Progenitor cell of endocrine pancreas (in vitro differentiated cells): ENCODE measurements around the gene LRRC36. TPM values are rescaled to one million over a fixed set of nuclear protein-coding genes. Genes with fewer than 3 reads are reported as not detected.
A peak's percentile ranks its signal among the peaks of the same experiment; 100 is the strongest.
"Not testable (repeated sequence)": the region's sequence is repeated elsewhere in the genome, so short reads cannot be mapped to it uniquely, and the experiment has no call there.

Experiments
- DNase-seq: peaks from one replicate; pipeline ENCODE4 v3.0.0; 2021; ENCODE audit warnings: low spot score; ENCODE audit not compliant: unreplicated experiment
- H3K27ac Mint-ChIP-seq: 2 replicates; pipeline ENCODE4 v1.8.0; 2021; ENCODE audit warnings: mild to moderate bottlenecking, moderate library complexity, mixed read lengths
- H3K27me3 Mint-ChIP-seq: 2 replicates; pipeline ENCODE4 v1.8.0; 2021; ENCODE audit warnings: mixed read lengths
- H3K36me3 Mint-ChIP-seq: 2 replicates; pipeline ENCODE4 v1.8.0; 2022; ENCODE audit warnings: mixed read lengths; ENCODE audit not compliant: insufficient read depth
- H3K4me1 Mint-ChIP-seq: 2 replicates; pipeline ENCODE4 v1.8.0; 2021; ENCODE audit warnings: low read depth, mixed read lengths
- H3K4me3 Mint-ChIP-seq: 2 replicates; pipeline ENCODE4 v1.8.0; 2021; ENCODE audit warnings: low read depth, mild to moderate bottlenecking, moderate library complexity, mixed read lengths
- H3K9me3 Mint-ChIP-seq: 2 replicates; pipeline ENCODE4 v1.8.0; 2021; ENCODE audit warnings: low read depth, mixed read lengths
- CTCF ChIP-seq: fragments of 200-600 bp; sonication (generic); IDR thresholded peaks from one replicate; pipeline ENCODE4 v1.5.0; 2021; ENCODE audit warnings: antibody characterized with exemption, mild to moderate bottlenecking; ENCODE audit not compliant: unreplicated experiment
- total RNA-seq: library from RNA; stranded (reverse); gene quantifications from 2 replicates; pipeline ENCODE4 v1.2.1, GENCODE V29; 2021

LRRC36 gene
- total RNA-seq, 1 donor from 2014 or later = 1.6 TPM

- Mint-ChIP-seq H3K27ac (no peak overlapping the region), H3K27me3 (no peaks in the 10 kb centered on the region), H3K4me3 (no peak overlapping the region), H3K4me1 (peaks cover 3% of the 10 kb centered on the region), H3K36me3 (no peaks in the 10 kb centered on the region), H3K9me3 (no peaks in the 10 kb centered on the region)
- TF ChIP-seq CTCF = no peak
- no peak for DNase-seq
Measured at GRCh38 chr16:67346341-67346740, 19.7 kb downstream of the LRRC36 start.

- Mint-ChIP-seq H3K27ac (no peak overlapping the region), H3K4me3 (no peak overlapping the region), H3K9me3 (no peaks in the 10 kb centered on the region), H3K36me3 (no peaks in the 10 kb centered on the region), H3K4me1 (peaks cover 7% of the 10 kb centered on the region), H3K27me3 (no peaks in the 10 kb centered on the region)
- TF ChIP-seq CTCF = peak; percentile 40
- no peak for DNase-seq
Measured at GRCh38 chr16:67349172-67349571, 22.6 kb downstream of the LRRC36 start.

- Mint-ChIP-seq H3K27me3 (no peaks in the 10 kb centered on the region), H3K4me1 (peaks cover 7% of the 10 kb centered on the region), H3K27ac (no peak overlapping the region), H3K36me3 (no peaks in the 10 kb centered on the region), H3K9me3 (no peaks in the 10 kb centered on the region), H3K4me3 (no peak overlapping the region)
- DNase-seq = no peak
- TF ChIP-seq CTCF = no peak
Measured at GRCh38 chr16:67350324-67350723, 23.7 kb downstream of the LRRC36 start.

GRCh38 chr16:67352463-67352862, 25.8 kb downstream of the LRRC36 start:
- H3K4me3 Mint-ChIP-seq, H3K9me3 Mint-ChIP-seq, H3K36me3 Mint-ChIP-seq, DNase-seq, H3K27ac Mint-ChIP-seq, H3K27me3 Mint-ChIP-seq: not testable (repeated sequence)
- H3K4me1 Mint-ChIP-seq = peaks cover 18% of the 10 kb centered on the region

GRCh38 chr16:67356396-67356795, 29.8 kb downstream of the LRRC36 start:
- no peak for DNase-seq
- Mint-ChIP-seq H3K27me3 (no peaks in the 10 kb centered on the region), H3K4me3 (no peak overlapping the region), H3K27ac (no peak overlapping the region), H3K9me3 (no peaks in the 10 kb centered on the region), H3K36me3 (no peaks in the 10 kb centered on the region), H3K4me1 (peaks cover 32% of the 10 kb centered on the region)
- no peak for TF ChIP-seq CTCF

- no peaks in the 10 kb centered on the region for H3K36me3 Mint-ChIP-seq
- peaks cover 32% of the 10 kb centered on the region for H3K4me1 Mint-ChIP-seq
- no peak for TF ChIP-seq CTCF
- H3K9me3 Mint-ChIP-seq = no peaks in the 10 kb centered on the region
- H3K27me3 Mint-ChIP-seq = no peaks in the 10 kb centered on the region
- H3K4me3 Mint-ChIP-seq = no peak overlapping the region
- no peak for DNase-seq
- no peak overlapping the region for H3K27ac Mint-ChIP-seq
Measured at GRCh38 chr16:67357561-67357960, 30.9 kb downstream of the LRRC36 start.

GRCh38 chr16:67359540-67360269, 33.1 kb downstream of the LRRC36 start:
- H3K9me3 Mint-ChIP-seq, H3K4me3 Mint-ChIP-seq, H3K27ac Mint-ChIP-seq, DNase-seq, H3K27me3 Mint-ChIP-seq, H3K36me3 Mint-ChIP-seq: not testable (repeated sequence)
- peaks cover 45% of the 10 kb centered on the region for H3K4me1 Mint-ChIP-seq
